GM18861 (cell line): ENCODE results near the gene FRZB.
"Not testable (repeated sequence)": the region's sequence is repeated elsewhere in the genome, so short reads cannot be mapped to it uniquely, and the experiment has no call there.

Experiments used
- ATAC-seq: cut with Tn5 transposase; IDR thresholded peaks from one replicate; pipeline ENCODE4 v1.9.1; 2021; ENCODE audit not compliant: unreplicated experiment

Gene FRZB, protein sequence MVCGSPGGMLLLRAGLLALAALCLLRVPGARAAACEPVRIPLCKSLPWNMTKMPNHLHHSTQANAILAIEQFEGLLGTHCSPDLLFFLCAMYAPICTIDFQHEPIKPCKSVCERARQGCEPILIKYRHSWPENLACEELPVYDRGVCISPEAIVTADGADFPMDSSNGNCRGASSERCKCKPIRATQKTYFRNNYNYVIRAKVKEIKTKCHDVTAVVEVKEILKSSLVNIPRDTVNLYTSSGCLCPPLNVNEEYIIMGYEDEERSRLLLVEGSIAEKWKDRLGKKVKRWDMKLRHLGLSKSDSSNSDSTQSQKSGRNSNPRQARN

DNA sequence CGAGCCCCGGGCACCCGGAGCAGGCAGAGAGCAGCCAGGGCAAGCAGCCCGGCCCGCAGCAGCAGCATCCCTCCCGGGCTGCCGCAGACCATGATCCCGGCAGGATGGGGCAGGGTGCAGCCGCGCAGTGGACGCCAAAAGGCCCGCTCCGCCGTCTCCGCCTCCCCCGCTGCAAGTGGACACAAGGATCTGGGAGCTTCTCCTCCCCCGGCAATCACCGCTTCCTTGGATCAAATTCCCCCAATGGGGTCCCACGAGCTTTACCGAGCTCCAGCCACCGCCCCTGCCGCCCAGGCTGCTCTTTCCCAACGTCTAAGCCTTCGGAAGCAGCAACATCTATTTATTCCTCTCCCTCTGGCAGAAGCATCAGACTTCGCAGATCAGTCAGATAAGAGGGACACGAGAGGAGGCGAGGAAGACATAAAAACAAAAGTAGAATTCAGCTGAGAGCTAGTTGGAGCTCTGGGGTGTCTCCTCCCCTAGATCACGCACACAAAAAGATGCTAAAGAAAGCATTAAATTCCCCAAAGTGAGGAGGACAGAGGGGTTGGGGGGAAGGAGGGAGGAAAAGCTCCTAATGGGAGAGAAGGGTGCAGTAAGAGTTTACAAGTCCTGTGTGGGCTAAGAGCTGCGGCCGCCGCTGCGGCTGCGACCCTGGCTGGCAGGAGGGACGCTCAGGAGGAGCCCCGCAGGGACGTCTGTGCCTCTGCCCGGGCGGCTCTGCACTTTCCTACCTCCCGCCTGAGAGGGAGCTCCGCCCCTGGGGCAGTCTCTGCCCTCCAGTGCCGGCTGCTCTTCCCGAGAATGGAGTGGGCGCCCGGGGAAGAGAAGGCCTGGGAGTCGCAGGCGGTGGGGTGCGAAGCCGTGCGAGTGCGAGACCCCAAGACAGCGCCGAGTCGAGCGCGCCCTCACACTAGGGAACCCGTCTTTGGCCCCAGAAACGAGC lies at the start of gene FRZB:
FRZB (minus strand) TSS at position 177 of the 946 bp plus-strand sequence; CDS start at position 92, 85 bp downstream.
- ATAC-seq, result no peak

DNA sequence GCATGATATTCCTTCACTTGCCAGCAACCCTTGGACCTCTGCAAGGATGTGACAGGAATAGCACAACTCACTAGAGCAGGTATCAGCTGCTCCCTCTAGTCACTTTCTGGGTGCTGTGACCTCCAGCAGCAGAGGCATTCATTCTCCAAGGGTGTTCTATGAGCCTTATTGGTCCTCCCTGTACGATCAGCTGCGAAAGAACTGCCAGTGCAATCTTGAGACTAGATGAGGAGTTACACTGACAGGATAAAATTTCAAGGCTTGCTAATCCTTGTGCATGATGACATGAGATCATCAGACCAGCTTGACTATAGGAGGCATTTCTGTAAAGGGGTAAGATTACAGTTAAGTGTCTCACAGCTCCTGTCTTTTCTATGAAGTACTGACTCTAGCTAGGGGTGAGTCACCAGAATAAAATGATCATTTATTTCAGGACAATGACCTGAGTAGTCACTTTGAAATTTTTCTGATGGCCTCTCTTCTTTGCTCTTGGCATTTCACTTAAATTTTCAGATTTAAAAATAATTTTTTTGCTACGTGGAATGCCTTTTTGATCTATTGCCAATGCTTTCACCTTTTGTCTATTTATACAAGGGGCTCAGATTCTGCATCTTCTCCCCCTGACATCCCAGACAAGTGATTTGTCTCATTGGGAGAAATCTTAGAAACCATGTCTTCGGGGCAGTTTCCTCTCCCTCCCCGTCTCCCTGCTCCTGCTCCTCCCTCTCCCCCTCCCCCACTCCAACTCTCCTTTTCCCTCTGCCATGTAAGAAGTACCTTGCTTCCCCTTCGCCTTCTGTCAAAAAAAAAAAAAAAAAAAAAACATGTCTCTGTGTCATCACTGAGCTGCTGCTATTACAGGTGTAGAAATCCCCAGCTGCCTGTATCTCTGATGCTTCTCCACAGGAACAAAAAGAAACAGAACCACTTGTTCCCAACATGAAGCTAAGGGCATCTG lies 49.2 kb upstream of the FRZB start:
- ATAC-seq, result no peak

DNA sequence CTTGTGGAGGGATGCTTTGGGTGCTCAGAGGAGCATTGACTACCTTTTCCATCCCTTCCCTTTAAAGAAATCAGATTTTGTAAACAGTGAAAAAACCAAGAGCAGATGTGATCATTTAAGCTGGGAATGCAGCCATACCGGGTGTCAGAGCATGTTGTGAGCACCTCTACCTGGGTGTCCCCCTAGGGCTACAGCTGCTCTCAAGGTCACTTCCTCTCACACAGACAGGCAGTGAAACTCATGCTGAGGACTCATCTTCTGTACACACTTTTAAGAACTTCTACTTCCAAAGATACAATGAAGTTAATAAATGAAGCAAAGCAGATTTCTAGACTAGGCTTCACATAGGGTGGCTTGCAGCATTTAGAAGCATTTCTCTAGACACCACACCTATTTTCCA lies 48.4 kb upstream of the FRZB start:
- ATAC-seq, result no peak

DNA sequence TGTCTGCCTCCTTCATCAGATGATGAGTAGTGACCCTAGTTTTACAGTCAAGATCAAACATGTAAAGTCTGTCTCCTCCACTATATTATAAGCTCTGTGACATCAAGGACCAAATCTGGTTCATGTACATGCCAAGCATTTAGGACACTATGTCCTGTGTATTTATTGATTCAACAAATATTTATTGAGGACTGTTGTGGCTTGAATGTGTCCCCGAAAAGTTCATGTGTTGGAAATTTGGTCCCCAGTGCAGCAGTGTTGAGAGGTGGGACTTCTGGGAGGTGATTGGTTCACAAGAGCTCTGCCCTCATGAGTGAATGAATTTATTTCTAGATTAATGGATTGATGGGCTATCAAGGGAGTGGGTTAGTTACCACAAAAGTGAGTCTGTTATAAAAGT lies 46.6 kb upstream of the FRZB start:
- ATAC-seq, result no peak

DNA sequence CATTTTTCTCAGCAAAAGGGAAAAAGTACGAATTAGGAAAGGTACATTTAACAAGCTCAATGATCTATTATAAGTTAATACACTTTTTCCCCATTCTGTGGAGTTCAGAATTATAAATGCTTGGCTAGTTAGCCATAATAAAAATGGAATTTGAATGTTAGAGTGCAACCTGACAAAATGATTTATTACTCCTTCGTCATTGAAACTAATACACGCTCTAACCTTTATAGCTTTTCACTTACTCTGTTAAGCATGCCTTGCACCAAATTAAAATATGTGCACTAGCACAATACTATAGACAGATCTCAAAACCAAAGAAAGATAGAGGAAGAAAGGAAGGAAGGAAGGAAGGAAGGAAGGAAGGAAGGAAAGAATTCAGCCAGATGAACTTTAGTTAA lies 46.1 kb upstream of the FRZB start:
- no peak for ATAC-seq

DNA sequence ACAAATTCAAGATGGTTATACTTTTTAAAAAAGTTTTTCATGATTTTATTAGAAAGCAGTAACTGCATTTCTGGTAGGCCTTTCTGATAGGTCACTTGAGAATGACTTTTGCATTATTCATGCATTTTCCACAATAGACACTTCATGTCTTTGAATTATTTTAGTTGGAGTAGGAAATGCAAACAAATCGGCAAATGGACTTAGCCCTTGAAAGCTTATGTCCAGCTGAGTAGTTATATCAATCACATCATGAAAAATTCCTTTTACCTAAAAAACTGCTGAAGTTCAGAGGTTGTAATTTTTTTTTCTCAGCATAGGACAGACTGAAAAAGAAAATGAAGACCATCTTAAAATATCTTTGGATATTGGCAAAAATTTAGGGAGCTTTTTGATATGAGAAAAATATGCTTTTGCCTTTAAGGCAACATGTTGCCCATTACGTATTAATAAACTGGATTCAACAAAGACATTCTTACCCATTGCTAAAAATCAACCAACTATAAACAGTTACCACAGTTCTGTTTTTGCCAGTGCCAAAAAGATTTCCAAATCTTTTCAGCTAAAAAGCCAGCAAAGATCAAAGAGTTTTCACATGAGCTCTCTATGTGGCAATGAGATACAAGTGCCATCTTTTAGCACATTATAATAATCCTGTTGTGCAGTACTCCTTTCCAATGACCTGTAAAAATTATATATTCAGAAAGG lies 45.5 kb upstream of the FRZB start:
- ATAC-seq, result no peak

DNA sequence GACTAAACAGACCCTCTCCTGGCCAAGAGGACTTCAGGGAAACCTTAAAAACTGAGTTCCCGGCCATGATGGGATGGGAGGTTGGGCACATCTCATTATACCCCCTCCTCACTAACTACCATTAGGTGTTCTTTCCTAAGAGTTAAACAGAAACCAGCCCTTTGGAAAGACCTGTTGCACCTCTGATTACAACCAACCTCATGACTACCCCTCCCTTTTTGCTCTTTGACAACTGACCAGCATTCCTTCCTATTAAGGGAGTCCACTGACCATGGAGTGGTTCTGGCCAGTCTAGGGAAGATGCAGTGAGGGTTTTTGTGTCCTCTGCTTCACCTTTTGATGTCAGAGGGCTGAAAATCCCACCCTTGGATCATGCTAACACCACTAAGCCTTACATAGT lies 44.5 kb upstream of the FRZB start:
- no peak for ATAC-seq

DNA sequence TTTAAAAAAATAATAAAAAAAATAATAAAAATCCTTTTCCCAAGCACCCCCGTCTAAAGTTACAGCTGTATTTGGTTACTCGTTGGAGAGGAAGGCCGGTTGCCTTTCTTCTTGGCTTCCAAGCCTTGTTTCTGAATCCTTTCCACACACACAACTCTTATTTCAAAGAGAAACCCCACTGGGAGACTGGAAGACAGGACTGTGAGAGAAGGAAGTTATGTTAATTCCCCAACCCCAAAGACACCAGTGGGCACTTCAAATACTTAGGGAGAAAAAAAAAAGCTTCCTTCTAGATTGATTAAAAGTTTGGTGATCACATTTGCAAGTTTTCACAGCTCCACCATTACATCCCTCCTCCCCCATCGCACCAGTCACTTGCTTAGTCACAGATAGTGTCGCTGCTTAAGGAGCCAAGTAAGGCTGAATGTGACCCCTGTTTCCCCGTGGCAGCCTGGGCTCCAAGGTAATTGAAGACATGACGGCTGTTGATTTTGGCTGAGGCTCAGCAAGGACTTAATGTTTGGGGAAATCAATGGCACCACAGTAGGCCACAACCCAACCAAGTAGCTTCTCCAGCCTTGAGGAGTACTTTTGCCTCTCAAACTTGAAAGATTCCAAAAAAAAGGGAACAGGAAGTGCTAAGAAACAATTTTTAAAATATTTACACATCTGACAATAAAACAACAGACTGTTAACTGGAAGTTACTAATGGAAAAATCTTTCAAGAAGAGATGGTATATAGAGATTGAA lies 40.8 kb upstream of the FRZB start:
- no peak for ATAC-seq

DNA sequence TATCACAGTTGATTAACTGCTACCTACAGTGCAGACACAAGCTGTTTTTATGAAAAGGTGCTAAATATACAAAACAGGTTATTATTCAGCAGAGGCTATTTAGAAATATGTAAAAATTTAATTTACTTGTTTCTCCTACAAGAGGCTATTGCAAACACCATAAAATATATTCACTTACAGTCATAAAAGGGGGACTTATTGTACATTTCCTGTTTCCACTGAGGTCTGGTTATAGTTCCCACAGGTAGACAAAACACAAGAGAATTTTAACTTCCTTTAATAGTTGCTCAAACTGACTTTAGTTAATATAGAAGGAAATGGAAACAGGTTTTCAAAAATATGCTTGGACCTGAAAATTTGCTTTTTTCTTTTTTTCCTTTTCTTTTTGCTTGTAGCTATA lies 40.0 kb upstream of the FRZB start:
- ATAC-seq, result peak; percentile 88

DNA sequence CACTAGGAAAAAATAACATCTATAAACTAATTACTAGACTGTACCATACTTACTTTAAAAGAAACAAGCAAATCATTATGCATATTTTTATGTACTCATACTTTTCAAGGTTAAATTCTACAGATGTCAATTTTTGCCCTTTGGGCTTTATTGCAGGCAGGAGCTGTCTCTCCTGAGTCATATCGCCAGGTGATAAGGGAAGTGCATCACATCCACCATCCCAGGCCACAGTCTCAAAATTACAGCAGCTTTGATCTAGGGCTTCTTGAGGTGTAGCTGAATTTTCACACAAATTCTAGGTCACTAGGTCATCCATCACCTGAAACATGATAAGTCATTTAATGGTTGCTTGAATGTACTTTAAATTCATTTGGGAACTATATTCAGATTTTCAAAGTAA lies 38.4 kb upstream of the FRZB start:
- no peak for ATAC-seq

DNA sequence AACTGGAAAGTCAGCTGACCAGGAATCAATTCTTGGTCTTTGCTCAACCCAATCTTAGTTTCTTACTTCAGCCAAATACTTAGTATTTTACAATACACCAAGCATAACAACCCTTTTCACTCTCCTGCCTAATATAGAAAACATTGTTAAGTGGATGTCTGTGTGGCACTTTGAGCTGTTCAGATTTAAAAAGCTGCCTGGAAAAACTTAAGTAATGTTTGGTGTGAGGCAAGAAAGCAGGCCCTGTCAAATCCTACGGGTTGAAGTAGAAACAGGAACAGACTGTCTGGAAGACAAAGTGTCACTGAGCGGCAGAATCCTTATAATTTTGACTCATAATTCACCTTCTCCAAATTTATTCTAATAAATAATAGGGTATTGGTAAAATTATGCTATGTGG lies 37.1 kb upstream of the FRZB start:
- no peak for ATAC-seq

DNA sequence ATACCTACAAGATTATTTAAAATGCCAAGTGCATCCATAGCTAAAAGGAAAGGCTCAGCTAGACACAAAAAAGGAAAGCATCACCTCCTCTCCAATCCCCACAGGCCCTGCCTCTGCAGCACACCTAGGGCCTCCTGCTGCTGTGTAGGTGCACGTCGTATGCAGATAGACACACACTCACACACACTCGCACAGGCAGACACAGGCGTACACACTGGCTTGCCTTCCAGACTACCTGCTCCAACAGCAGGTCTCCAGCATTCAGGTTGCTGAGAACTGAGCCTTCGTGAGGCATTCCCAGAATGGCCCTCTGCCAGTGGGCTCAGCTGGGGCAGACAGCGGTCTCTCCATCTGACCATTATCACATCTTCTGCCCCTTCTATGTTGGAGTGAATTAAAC lies 35.3 kb upstream of the FRZB start:
- ATAC-seq, result no peak

DNA sequence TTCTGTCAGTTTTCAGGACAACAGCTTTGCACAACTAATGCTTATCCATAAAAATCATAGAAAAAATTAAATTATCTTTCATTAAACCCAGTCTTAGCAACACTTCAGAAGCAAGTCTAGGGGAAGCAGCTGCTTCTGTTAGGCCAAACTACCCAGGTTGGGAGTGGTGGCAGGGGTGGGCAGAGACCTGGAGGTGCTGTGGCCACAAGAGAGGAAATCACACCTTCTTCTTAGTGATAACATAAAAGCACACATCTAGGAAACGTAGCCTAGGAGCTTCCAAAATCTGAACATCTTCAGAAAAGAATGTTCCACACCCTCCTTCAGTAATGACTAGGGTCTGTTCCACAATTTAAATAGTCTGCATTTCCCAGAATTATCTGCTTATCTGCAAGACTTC lies 32.3 kb upstream of the FRZB start:
- no peak for ATAC-seq

DNA sequence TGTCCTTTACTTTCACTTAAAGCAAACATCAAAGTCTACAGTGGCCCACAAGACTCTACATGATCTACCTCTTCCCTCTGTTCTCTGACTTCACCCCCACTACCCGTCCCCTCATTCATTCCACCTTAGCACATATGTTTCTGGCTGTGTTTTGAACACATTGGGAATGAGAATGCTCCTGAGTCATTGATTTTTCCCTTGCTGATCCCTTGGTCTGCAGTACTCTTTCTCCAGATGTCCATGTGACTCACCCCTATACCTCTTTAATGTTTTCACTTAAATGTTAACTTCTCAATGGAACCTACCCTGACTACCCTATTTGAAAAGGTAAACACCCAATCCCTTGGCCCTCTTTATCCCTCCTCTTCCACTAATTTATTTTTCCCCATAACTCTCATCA lies 30.7 kb upstream of the FRZB start:
- no peak for ATAC-seq

DNA sequence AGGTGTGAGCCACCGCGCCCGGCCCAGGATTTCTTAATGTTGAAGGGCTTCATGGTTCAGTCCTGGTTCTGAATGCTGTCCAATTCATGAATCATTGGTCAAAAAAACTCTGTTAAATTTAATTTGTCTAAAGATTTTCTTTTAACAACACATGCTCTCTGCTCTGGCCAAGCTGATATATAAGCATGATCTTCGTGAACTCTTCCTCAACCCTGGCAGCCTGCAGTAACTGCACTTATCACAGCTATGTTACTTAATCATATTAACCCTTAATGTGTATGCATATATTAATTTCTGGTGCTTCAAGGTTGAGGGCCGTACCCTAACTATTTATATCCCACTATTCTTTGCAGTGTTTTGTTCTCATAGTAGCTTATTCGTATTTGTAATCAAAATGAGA lies 29.4 kb upstream of the FRZB start:
- no peak for ATAC-seq

DNA sequence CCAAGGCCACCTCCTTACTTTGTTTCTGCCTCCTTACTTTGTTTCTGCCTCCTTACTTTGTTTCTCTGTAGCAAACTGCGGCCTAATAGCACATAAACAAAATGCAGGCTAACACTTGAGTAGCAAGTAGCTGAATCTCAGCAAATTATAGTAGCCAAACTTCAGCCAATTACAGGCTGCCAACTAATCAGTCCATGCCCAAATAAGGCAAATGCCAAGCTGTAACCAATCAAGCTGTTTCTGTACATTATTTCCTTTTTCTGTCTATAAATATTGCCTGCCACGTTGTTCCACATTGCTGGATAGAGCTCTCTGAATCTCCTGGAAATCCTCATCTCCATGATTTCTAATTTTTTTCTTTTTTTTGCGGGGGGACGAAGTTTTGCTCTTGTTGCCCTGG lies 28.7 kb upstream of the FRZB start:
- ATAC-seq, result no peak

DNA sequence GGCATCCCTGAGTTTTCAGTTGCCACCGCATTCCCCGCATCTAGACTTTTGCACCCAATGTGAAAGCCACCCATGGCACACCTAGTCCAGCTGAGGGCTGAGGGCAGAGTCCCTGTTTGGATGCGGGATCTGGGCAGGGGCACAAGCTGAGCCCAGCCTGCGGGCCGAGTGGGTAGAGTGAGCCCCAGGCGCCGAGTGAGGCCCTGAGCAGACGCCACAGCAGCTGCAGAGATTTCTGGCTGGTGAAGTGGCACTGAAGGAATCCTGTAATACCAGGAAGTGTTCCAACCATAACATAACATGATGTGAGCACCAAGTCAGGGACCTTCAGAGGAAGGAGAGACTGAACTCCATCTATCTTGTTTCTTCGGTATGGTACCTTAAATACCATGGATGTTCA lies 27.7 kb upstream of the FRZB start:
- ATAC-seq, result no peak

DNA sequence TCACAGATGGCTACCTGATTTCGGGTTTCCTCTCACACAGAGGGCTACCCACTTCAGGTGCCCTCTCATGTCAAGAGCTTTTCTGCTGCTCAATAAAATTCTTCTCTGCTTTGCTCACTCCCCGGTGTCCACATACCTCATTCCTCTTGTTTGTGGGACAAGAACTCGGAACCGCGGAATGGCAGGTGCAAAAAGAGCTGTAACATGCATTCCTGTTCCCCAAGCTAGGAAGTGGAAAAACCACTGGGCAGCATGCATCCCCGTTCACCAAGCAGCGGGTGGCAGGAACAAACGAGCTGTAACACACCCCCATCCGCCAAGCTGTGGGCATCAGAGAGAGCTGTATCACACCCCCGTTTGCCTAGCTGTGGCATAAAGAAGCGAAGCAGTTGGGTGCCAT lies 27.2 kb upstream of the FRZB start:
- ATAC-seq, result no peak

DNA sequence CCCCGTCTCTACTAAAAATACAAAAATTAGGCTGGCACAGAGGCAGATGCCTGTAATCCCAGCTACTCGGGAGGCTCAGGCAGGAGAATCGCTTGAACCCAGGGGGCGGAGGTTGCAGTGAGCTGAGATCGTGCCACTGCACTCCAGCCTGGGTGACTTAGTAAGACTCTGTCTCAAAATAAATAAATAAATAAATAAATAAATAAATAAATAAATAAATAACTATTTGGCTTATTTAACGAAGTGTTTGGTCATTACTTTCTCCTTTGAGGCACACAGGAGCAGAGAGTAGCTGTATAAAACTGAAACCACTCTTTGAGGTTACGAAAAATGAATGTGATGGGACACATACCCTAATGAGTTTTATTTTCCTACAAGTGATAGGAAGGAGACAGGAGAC lies 26.6 kb upstream of the FRZB start:
- ATAC-seq, result not testable (repeated sequence)

DNA sequence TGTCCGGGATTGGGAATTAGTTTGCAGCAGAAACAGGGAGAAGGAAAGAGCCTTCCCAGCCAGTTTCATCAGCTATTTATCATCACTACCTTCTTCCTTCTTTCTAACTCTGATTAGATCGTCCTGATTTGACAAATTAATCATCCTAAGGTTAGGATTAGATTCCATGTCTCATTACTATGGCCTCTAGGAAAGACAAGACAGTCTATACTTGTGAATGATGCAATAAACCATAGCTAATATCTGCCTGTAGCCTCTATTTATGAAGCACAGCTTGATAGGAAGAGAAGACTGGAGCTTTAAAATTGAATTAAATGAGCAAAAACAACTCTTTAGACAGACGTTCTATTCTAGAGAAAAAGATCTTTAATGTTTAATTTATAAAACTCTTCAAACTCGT lies 25.2 kb upstream of the FRZB start:
- ATAC-seq, result no peak
